Body of pancreas (tissue), 4 donors: Measurements from ENCODE around the gene CENPS.

Source experiments
- CTCF ChIP-seq, 7 experiments: fragments of 450-650 bp in 4 of 7; fragments of 200-600 bp in 3 of 7; sonication (generic) in 3 of 7; IDR thresholded peaks; one replicate each; pipeline ENCODE4 v1.5.1; 2016 to 2019; ENCODE audit warnings: antibody characterized with exemption in 7 of 7
- POLR2A ChIP-seq, 3 donors: fragments of 450-650 bp; IDR thresholded peaks; one replicate each; pipeline ENCODE4 v1.6.1; 2016; ENCODE audit warnings: antibody characterized with exemption in 3 of 3, mild to moderate bottlenecking in 2 of 3

- TF ChIP-seq CTCF (IDR thresholded peaks at IDR 0.05) (no peak), POLR2A (IDR thresholded peaks at IDR 0.05) (no peak)
Measured at GRCh38 chr1:10449751-10450150, 19.5 kb downstream of the CENPS start, which contains the start of gene CORT.
